HFFc6 (cell line): Measurements from ENCODE around the gene PCTP. TPM values are rescaled to one million over a fixed set of nuclear protein-coding genes. Genes with fewer than 3 reads are reported as not detected.
A peak's percentile ranks its signal among the peaks of the same experiment; 100 is the strongest.

ENCODE experiments used
- DNase-seq: peaks from one replicate; pipeline ENCODE4 v3.0.0-alpha.2; 2018
- H3K27ac Mint-ChIP-seq: 2 replicates; pipeline ENCODE4 v1.8.0; 2020; ENCODE audit warnings: mild to moderate bottlenecking, mixed read lengths
- H3K27me3 Mint-ChIP-seq: 2 replicates; pipeline ENCODE4 v1.8.0; 2021; ENCODE audit warnings: mild to moderate bottlenecking, moderate library complexity, mixed read lengths; ENCODE audit not compliant: insufficient read depth
- H3K36me3 Mint-ChIP-seq: 2 replicates; pipeline ENCODE4 v1.8.0; 2021; ENCODE audit warnings: low read depth, mixed read lengths
- H3K4me1 Mint-ChIP-seq: 2 replicates; pipeline ENCODE4 v1.8.0; 2020; ENCODE audit warnings: low read depth, mixed read lengths
- H3K4me3 Mint-ChIP-seq: 2 replicates; pipeline ENCODE4 v1.8.0; 2020; ENCODE audit warnings: mild to moderate bottlenecking, moderate library complexity, mixed read lengths
- H3K9me3 Mint-ChIP-seq: 2 replicates; pipeline ENCODE4 v1.8.0; 2020; ENCODE audit warnings: mild to moderate bottlenecking, mixed read lengths
- total RNA-seq, 6 experiments: library from RNA; stranded (reverse); fragmentation: NEBNext Ultra II Directional; extraction: Animal tissue kit (Norgen Biotek cat#: 25700); gene quantifications; 2 replicates in 1 of 6; 3 replicates in 5 of 6; pipeline ENCODE4 v1.2.3, GENCODE V29; 2021
- TF ChIP-seq, protein P1 (sequence below): fragments of 200-600 bp; sonication (generic); IDR thresholded peaks from 2 replicates; pipeline ENCODE4 v1.5.0; 2021; ENCODE audit warnings: antibody characterized with exemption, mild to moderate bottlenecking

Gene PCTP
- total RNA-seq, 6 experiments from 2014 or later: 9.7 to 13.5 (median 11.2) TPM

DNA sequence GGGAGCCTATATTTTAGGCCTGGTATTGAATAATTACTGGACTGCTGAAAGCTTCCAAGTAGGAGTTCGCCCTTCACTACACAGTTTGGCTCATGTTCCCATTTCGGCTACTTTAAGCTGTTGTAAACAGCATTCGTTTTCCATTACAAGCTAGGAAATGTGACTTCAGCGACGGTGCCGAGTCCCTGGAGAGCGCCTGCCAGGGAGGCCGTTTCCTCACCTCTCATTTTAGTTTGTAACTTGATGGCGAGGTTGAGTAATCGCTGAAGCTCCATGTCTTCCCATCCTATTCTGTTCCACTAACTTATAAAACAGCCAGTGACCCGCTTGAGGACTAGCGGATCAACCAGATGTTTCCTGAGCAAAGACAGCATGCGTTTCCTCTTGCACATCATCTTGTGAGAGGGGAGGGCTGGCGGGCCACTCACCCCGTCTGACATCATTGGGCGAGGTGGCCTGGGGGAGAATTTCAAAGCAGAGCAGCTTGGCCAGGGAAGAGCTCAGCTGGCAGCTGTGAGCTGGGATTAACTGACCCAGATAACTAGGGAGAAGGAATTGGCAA is 32.9 kb downstream of the PCTP start:
- peaks cover 6% of the 10 kb centered on the region for H3K4me1 Mint-ChIP-seq
- H3K9me3 Mint-ChIP-seq: no peaks in the 10 kb centered on the region
- no peak overlapping the region; the same call in 1 of the 2 replicates for H3K4me3 Mint-ChIP-seq
- no peak overlapping the region for H3K27ac Mint-ChIP-seq
- H3K36me3 Mint-ChIP-seq: peaks cover 6% of the 10 kb centered on the region; the same call in 1 of the 2 replicates
- H3K27me3 Mint-ChIP-seq: peaks cover 3% of the 10 kb centered on the region
- TF ChIP-seq, protein P1, sequence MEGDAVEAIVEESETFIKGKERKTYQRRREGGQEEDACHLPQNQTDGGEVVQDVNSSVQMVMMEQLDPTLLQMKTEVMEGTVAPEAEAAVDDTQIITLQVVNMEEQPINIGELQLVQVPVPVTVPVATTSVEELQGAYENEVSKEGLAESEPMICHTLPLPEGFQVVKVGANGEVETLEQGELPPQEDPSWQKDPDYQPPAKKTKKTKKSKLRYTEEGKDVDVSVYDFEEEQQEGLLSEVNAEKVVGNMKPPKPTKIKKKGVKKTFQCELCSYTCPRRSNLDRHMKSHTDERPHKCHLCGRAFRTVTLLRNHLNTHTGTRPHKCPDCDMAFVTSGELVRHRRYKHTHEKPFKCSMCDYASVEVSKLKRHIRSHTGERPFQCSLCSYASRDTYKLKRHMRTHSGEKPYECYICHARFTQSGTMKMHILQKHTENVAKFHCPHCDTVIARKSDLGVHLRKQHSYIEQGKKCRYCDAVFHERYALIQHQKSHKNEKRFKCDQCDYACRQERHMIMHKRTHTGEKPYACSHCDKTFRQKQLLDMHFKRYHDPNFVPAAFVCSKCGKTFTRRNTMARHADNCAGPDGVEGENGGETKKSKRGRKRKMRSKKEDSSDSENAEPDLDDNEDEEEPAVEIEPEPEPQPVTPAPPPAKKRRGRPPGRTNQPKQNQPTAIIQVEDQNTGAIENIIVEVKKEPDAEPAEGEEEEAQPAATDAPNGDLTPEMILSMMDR: no peak
- DNase-seq: peak; percentile 4

- Mint-ChIP-seq H3K27me3 (peaks cover 3% of the 10 kb centered on the region), H3K9me3 (no peaks in the 10 kb centered on the region), H3K27ac (no peak overlapping the region), H3K4me1 (peaks cover 6% of the 10 kb centered on the region), H3K36me3 (no peaks in the 10 kb centered on the region), H3K4me3 (no peak overlapping the region)
- TF ChIP-seq, protein P1: no peak
- no peak for DNase-seq
Measured at GRCh38 chr17:55784666-55785065, 33.8 kb downstream of the PCTP start.

GRCh38 chr17:55785181-55785580 is 34.3 kb downstream of the PCTP start:
- no peak for DNase-seq
- H3K9me3 Mint-ChIP-seq: no peaks in the 10 kb centered on the region
- H3K4me3 Mint-ChIP-seq: no peak overlapping the region
- peaks cover 6% of the 10 kb centered on the region for H3K4me1 Mint-ChIP-seq
- no peaks in the 10 kb centered on the region for H3K36me3 Mint-ChIP-seq
- peaks cover 3% of the 10 kb centered on the region for H3K27me3 Mint-ChIP-seq
- no peak overlapping the region for H3K27ac Mint-ChIP-seq
- TF ChIP-seq, protein P1: no peak

GRCh38 chr17:55793272-55793671 is 42.4 kb downstream of the PCTP start:
- Mint-ChIP-seq H3K36me3 (no peaks in the 10 kb centered on the region), H3K9me3 (no peaks in the 10 kb centered on the region), H3K4me3 (no peak overlapping the region), H3K27me3 (no peaks in the 10 kb centered on the region), H3K27ac (no peak overlapping the region), H3K4me1 (no peaks in the 10 kb centered on the region)
- DNase-seq: no peak
- TF ChIP-seq, protein P1: no peak

GRCh38 chr17:55794725-55795482 is 44.1 kb downstream of the PCTP start:
- no peak for DNase-seq
- Mint-ChIP-seq H3K27me3 (no peaks in the 10 kb centered on the region), H3K27ac (no peak overlapping the region), H3K36me3 (no peaks in the 10 kb centered on the region), H3K4me1 (no peaks in the 10 kb centered on the region), H3K9me3 (no peaks in the 10 kb centered on the region), H3K4me3 (no peak overlapping the region)
- TF ChIP-seq, protein P1: no peak
